NCI-H2227 (cell line): ENCODE measurements around the gene GPATCH3.
"Not testable (repeated sequence)": the region's sequence is repeated elsewhere in the genome, so short reads cannot be mapped to it uniquely, and the experiment has no call there.

ENCODE experiments used
- DNase-seq: peaks from one replicate; lab custom pipeline; 2025; ENCODE audit not compliant: unreplicated experiment; lab: John Stamatoyannopoulos, UW

GPATCH3 gene

DNA sequence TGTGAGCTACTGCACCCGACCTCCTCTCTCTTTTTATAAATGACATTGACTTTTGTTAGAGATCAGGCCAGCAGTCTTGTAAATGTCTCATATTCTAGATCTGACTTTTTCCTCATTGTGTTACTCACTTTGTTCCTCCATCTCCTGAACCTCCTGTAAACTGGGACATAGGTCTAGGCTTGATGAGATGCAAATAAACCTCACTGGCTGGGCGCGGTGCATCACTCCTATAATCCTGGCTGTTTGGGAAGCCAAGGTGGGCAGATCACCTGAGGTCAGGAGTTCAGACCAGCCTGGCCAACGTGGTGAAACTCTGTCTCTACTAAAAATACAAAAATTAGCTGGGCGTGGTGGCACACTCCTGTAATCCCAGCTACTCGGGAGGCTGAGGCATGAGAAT, 52.4 kb downstream of the GPATCH3 start:
- DNase-seq, result not testable (repeated sequence)

GRCh38 chr1:26844424-26845196, 55.7 kb downstream of the GPATCH3 start:
- no peak for DNase-seq
